Tibial nerve (tissue), 4 donors: Measurements from ENCODE around the gene LRRC8E.

ENCODE experiments used
- CTCF ChIP-seq, 5 experiments: fragments of 200-600 bp in 3 of 5; fragments of 450-650 bp in 2 of 5; sonication (generic) in 3 of 5; IDR thresholded peaks; one replicate each; pipeline ENCODE4 v1.5.1; 2016 to 2019; ENCODE audit warnings: antibody characterized with exemption in 5 of 5, mild to moderate bottlenecking in 3 of 5, moderate library complexity in 2 of 5
- EP300 ChIP-seq, 2 donors: sonication (generic); formaldehyde crosslinking; IDR thresholded peaks; one replicate each; pipeline ENCODE4 v1.6.1; 2017; ENCODE audit warnings: antibody characterized with exemption in 2 of 2, mild to moderate bottlenecking in 1 of 2
- POLR2A ChIP-seq, 2 donors: fragments of 450-650 bp; IDR thresholded peaks; one replicate each; pipeline ENCODE4 v1.6.1; 2017; ENCODE audit warnings: antibody characterized with exemption in 2 of 2, mild to moderate bottlenecking in 2 of 2, moderate library complexity in 2 of 2

GRCh38 chr19:7853770-7854128 lies 34.6 kb upstream of the LRRC8E start:
- no peak for TF ChIP-seq CTCF (IDR thresholded peaks at IDR 0.05)
- no peak for TF ChIP-seq POLR2A (IDR thresholded peaks at IDR 0.05)
- no peak for TF ChIP-seq EP300 (IDR thresholded peaks at IDR 0.05)
